Left ventricle myocardium inferior (tissue), 1 donor: ENCODE measurements around the gene ZNF394. TPM values are rescaled to one million over a fixed set of nuclear protein-coding genes. Genes with fewer than 3 reads are reported as not detected.

Source experiments
- DNase-seq: peaks from one replicate; pipeline ENCODE4 v3.0.0-alpha.2; 2020
- H3K27ac ChIP-seq: fragments of 200-600 bp; replicated peaks from 2 replicates; pipeline ENCODE4 v1.8.0; 2021
- H3K27me3 ChIP-seq: fragments of 200-600 bp; 2 replicates; pipeline ENCODE4 v1.8.0; 2021; ENCODE audit warnings: low read depth
- H3K36me3 ChIP-seq: fragments of 200-600 bp; 2 replicates; pipeline ENCODE4 v1.8.0; 2021
- H3K4me1 ChIP-seq: fragments of 200-600 bp; 2 replicates; pipeline ENCODE4 v1.8.0; 2021
- H3K4me3 ChIP-seq: fragments of 200-600 bp; 2 replicates; pipeline ENCODE4 v1.8.0; 2021; ENCODE audit warnings: mild to moderate bottlenecking, moderate library complexity
- H3K9me3 ChIP-seq: fragments of 200-600 bp; replicated peaks from 2 replicates; pipeline ENCODE4 v1.8.0; 2021
- CTCF ChIP-seq: fragments of 200-600 bp; IDR thresholded peaks from 2 replicates; pipeline ENCODE4 v1.8.0; 2021; ENCODE audit warnings: antibody characterized with exemption, mild to moderate bottlenecking, borderline replicate concordance
- intact Hi-C: fragments of 100-400 bp; cut with micrococcal nuclease; formaldehyde crosslinking; loops from one replicate; pipeline ENCODE4 v1.11.0; 2022
- total RNA-seq: library from RNA; stranded (reverse); fragmentation: NEBNext Ultra II Directional; extraction: Animal tissue kit (Norgen Biotek cat#: 25700); gene quantifications from one replicate; pipeline ENCODE4 v1.2.1, GENCODE V29; 2021
- donor health status: DM: no; HTN: yes; CAD: no; lungs with severe emphysema.

ZNF394 gene
- total RNA-seq, 1 donor from 2014 or later: 15.6 TPM

DNA sequence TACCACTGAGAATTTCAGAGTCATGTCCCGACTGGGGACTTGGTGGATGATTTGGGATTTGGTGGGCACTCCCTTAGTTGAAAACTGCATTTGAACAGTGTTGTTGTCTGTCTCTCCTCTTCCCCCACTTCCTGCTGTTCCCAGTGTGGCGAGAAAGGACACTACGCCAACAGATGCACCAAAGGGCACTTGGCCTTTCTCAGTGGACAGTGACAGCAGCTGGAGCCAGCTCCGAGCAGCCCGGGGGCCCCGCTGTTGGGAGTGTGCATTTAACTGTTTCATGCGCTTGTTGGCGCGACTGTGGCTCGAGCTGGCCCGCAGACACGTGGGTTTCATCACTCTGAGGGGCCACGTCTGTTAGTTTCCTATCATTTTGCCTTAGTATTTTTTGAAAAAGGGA lies 43.8 kb downstream of the ZNF394 start:
- no peak for TF ChIP-seq CTCF
- peaks cover 53% of the 10 kb centered on the region for H3K4me1 ChIP-seq
- H3K4me3 ChIP-seq: no peak overlapping the region
- no peak for DNase-seq
- no peaks in the 10 kb centered on the region for H3K27me3 ChIP-seq
- H3K9me3 ChIP-seq: no peaks in the 10 kb centered on the region
- no peak overlapping the region for H3K27ac ChIP-seq
- H3K36me3 ChIP-seq: peaks cover 88% of the 10 kb centered on the region
- intact Hi-C loops: no loop called here

DNA sequence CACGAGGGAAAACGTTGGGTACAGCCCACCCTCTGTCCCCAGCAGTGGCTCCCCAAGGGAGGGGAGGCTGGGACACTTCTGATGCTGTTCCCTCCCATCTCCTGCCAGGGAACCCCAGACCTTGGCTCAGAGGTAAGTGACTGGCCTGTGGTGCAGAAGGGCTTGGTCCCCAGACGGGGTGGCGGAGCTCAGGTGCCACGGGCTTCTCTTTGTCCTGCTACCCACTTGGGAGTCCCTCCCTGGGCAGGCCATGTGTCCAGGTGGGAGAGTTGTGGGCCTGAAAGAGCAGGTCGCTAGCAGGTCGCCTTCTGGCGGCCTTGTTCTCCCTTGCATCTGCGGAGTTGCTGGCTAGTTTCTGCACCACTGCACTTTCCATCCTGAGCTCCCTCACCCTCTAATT lies 44.2 kb downstream of the ZNF394 start:
- intact Hi-C loops: no loop called here
- no peak overlapping the region for H3K27ac ChIP-seq
- peaks cover 52% of the 10 kb centered on the region for H3K4me1 ChIP-seq
- no peaks in the 10 kb centered on the region for H3K9me3 ChIP-seq
- H3K4me3 ChIP-seq: no peak overlapping the region
- TF ChIP-seq CTCF: no peak
- H3K27me3 ChIP-seq: no peaks in the 10 kb centered on the region
- peaks cover 92% of the 10 kb centered on the region for H3K36me3 ChIP-seq
- DNase-seq: no peak

- no peaks in the 10 kb centered on the region for H3K9me3 ChIP-seq
- intact Hi-C loops: no loop called here
- peaks cover 95% of the 10 kb centered on the region for H3K36me3 ChIP-seq
- no peak overlapping the region for H3K4me3 ChIP-seq
- no peak for TF ChIP-seq CTCF
- H3K27ac ChIP-seq: peak overlapping the region; percentile 60
- peak; percentile 31 for DNase-seq
- H3K27me3 ChIP-seq: no peaks in the 10 kb centered on the region
- H3K4me1 ChIP-seq: peaks cover 28% of the 10 kb centered on the region
Measured at GRCh38 chr7:99453105-99453504, 47.0 kb downstream of the ZNF394 start.

DNA sequence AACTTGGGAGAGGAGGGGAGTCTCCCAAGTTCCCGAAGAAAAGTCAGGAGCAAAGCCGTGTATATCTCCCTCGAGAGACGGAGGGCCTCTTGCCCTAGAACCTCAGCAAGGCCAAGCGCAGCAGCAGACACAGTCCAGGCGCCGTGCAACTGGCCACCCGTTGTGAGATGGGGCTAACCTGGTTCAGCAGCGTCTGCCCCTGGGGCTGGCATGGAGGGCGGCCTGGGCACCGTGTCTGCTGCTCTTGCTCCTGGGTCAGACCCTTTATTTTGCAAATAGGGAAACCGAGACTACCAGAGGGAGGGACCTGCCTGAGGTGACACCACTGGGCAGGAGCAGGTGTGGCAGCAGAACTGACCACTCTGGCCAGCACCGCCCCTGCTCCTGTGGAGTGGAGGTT lies 47.5 kb downstream of the ZNF394 start:
- H3K27ac ChIP-seq: peak overlapping the region; percentile 60
- intact Hi-C loops: no loop called here
- TF ChIP-seq CTCF: no peak

GRCh38 chr7:99451936-99452335 lies 48.1 kb downstream of the ZNF394 start:
- peak; percentile 38 for DNase-seq
- Histone ChIP-seq H3K27me3 (no peaks in the 10 kb centered on the region), H3K9me3 (no peaks in the 10 kb centered on the region), H3K36me3 (peaks cover 91% of the 10 kb centered on the region), H3K27ac (peak overlapping the region; percentile 60), H3K4me1 (peaks cover 24% of the 10 kb centered on the region), H3K4me3 (no peak overlapping the region)
- intact Hi-C loops: no loop called here
- no peak for TF ChIP-seq CTCF

More for the DNA sequence above, 47.5 kb downstream of the ZNF394 start:
- no peak for DNase-seq
- no peaks in the 10 kb centered on the region for H3K9me3 ChIP-seq
- no peak overlapping the region for H3K4me3 ChIP-seq
- H3K4me1 ChIP-seq: peaks cover 24% of the 10 kb centered on the region
- peaks cover 95% of the 10 kb centered on the region for H3K36me3 ChIP-seq
- H3K27me3 ChIP-seq: no peaks in the 10 kb centered on the region

DNA sequence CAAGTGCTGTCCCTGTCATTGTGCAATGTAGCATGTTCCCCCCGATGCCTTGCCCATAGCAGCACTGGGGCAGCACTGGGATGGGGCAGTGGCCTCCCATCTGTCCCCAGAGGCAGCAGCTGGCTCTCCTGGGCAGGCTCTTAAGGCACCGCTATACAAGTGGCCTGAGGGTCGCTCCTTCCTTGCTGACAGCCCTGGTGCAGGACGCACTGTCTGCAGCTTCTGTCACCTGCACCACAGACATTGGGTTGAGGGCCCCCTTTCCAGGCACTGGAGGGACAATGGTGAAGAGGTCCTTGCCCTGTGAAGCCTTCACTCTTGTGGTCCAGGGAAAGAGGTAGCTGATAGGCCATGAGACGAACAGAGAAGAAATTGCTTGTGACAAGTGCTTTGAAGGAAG lies 50.8 kb downstream of the ZNF394 start:
- DNase-seq: no peak
- Histone ChIP-seq H3K4me1 (peaks cover 24% of the 10 kb centered on the region), H3K27me3 (no peaks in the 10 kb centered on the region), H3K4me3 (no peak overlapping the region), H3K9me3 (no peaks in the 10 kb centered on the region), H3K36me3 (peaks cover 87% of the 10 kb centered on the region), H3K27ac (no peak overlapping the region)
- intact Hi-C loops: no loop called here
- TF ChIP-seq CTCF: no peak
